ENCODE data around the gene SLC10A6. TPM values are rescaled to one million over a fixed set of nuclear protein-coding genes. Genes with fewer than 3 reads are reported as not detected.
A peak's percentile ranks its signal among the peaks of the same experiment; 100 is the strongest.

SLC10A6 gene
- total and polyA plus RNA-seq, 2 of the 13 experiments (the other 11 are each of a cell fraction or from before 2014, with no cell fraction given), result not detected

DNA sequence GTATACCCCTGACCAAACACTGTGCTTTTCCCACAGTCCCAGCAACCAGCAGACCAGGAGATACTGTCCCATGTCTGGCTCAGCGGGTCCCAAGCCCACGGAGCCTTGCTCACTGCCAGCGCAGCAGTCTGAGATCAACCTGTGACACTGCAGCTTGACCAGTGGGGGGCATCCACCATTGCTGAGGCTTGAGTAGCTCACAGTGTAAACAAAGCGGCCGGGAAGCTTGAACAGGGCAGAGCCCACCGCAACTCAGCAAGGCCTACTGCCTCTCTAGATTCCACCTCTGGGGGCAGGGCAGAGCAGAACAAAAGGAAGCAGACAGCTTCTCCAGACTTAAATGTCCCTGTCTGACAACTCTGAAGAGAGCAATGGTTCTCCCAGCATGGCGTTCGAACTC, 58.1 kb downstream of the SLC10A6 start (continued):
- TF ChIP-seq, protein P1, sequence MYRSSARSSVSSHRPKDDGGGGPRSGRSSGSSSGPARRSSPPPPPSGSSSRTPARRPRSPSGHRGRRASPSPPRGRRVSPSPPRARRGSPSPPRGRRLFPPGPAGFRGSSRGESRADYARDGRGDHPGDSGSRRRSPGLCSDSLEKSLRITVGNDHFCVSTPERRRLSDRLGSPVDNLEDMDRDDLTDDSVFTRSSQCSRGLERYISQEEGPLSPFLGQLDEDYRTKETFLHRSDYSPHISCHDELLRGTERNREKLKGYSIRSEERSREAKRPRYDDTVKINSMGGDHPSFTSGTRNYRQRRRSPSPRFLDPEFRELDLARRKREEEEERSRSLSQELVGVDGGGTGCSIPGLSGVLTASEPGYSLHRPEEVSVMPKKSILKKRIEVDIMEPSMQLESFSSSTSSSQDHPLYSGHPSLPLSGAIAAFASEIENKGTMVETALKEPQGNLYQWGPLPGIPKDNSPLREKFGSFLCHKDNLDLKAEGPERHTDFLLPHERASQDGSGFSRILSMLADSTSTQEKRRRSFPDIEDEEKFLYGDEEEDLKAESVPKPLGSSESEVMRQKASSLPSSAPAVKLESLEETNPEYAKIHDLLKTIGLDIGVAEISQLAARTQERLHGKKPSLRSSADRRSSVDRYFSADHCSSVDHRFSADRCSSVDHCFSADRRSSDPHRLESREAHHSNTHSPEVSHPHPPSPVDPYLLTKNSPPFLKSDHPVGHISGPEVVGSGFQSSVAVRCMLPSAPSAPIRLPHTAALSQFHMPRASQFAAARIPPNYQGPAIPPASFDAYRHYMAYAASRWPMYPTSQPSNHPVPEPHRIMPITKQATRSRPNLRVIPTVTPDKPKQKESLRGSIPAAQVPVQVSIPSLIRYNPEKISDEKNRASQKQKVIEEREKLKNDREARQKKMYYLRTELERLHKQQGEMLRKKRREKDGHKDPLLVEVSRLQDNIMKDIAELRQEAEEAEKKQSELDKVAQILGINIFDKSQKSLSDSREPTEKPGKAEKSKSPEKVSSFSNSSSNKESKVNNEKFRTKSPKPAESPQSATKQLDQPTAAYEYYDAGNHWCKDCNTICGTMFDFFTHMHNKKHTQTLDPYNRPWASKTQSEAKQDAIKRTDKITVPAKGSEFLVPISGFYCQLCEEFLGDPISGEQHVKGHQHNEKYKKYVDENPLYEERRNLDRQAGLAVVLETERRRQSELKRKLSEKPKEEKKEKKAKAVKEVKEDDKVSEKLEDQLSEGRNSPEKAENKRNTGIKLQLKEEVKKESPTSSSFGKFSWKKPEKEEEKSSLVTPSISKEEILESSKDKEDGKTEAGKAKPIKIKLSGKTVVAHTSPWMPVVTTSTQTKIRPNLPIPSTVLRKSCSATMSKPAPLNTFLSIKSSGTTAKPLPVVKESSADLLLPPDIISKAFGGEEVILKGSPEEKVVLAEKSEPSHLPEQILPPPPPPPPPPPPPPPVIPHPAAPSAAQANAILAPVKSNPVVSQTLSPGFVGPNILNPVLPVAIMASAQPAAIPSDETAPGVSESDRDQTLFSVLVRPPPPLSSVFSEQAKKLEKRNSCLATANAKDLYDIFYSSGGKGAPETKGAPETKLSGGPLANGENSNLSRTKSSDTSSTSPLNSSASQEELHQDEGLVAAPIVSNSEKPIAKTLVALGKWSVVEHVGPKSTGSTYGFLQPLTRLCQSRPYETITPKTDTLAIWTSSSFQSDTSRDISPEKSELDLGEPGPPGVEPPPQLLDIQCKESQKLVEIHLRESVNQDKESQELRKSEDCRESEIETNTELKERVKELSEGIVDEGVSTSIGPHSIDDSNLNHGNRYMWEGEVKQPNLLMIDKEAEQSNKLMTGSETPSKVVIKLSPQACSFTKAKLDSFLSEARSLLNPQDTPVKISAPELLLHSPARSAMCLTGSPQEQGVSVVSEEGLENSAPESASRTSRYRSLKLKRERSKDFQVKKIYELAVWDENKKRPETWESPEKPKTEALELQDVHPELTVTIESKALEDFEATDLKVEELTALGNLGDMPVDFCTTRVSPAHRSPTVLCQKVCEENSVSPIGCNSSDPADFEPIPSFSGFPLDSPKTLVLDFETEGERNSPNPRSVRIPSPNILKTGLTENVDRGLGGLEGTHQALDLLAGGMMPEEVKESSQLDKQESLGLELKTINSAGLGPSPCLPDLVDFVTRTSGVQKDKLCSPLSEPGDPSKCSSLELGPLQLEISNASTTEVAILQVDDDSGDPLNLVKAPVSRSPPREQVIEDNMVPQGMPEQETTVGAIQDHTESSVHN (CRISPR knock-in tag; IDR thresholded peaks at IDR 0.05), result no peak
- no peak for TF ChIP-seq RBFOX2 (IDR thresholded peaks at IDR 0.05; ENCODE audit: low read depth, low read length)
- TF ChIP-seq STAG1 (CRISPR knock-in tag; IDR thresholded peaks at IDR 0.05), result peak; percentile 69
- TF ChIP-seq ZFY (CRISPR knock-in tag; IDR thresholded peaks at IDR 0.05), result peak; percentile 75
- TF ChIP-seq, protein P2, sequence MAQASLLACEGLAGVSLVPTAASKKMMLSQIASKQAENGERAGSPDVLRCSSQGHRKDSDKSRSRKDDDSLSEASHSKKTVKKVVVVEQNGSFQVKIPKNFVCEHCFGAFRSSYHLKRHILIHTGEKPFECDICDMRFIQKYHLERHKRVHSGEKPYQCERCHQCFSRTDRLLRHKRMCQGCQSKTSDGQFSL (CRISPR knock-in tag; IDR thresholded peaks at IDR 0.05), result no peak
- TF ChIP-seq ZNF549 (CRISPR knock-in tag; IDR thresholded peaks at IDR 0.05), result no peak
- no peak for TF ChIP-seq SP140L (CRISPR knock-in tag; IDR thresholded peaks at IDR 0.05; ENCODE audit: borderline replicate concordance)
- TF ChIP-seq ZNF776 (CRISPR knock-in tag; IDR thresholded peaks at IDR 0.05), result no peak
- TF ChIP-seq PLRG1 (conservative IDR thresholded peaks at IDR 0.05), result no peak
- TF ChIP-seq ZSCAN22 (CRISPR knock-in tag; IDR thresholded peaks at IDR 0.05), result no peak
- TF ChIP-seq, protein P3, sequence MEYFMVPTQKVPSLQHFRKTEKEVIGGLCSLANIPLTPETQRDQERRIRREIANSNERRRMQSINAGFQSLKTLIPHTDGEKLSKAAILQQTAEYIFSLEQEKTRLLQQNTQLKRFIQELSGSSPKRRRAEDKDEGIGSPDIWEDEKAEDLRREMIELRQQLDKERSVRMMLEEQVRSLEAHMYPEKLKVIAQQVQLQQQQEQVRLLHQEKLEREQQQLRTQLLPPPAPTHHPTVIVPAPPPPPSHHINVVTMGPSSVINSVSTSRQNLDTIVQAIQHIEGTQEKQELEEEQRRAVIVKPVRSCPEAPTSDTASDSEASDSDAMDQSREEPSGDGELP (IDR thresholded peaks at IDR 0.05; ENCODE audit: borderline replicate concordance, low read depth), result no peak
- TF ChIP-seq HMGA1 (CRISPR knock-in tag; conservative IDR thresholded peaks at IDR 0.05), result no peak
- TF ChIP-seq ZNF773 (CRISPR knock-in tag; IDR thresholded peaks at IDR 0.05; ENCODE audit: borderline replicate concordance), result no peak
- TF ChIP-seq SRY (CRISPR knock-in tag; IDR thresholded peaks at IDR 0.05), result no peak
- TF ChIP-seq, protein P4, sequence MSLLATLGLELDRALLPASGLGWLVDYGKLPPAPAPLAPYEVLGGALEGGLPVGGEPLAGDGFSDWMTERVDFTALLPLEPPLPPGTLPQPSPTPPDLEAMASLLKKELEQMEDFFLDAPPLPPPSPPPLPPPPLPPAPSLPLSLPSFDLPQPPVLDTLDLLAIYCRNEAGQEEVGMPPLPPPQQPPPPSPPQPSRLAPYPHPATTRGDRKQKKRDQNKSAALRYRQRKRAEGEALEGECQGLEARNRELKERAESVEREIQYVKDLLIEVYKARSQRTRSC (CRISPR knock-in tag; IDR thresholded peaks at IDR 0.05; ENCODE audit: low read depth), result no peak
- peak; percentile 64; the same call in 1 of the 2 replicates for TF ChIP-seq KLF12 (CRISPR knock-in tag; IDR thresholded peaks at IDR 0.05; ENCODE audit: borderline replicate concordance)
- no peak for TF ChIP-seq ZNF720 (CRISPR knock-in tag; IDR thresholded peaks at IDR 0.05)
- peak; percentile 80 for TF ChIP-seq HOXA5 (CRISPR knock-in tag; IDR thresholded peaks at IDR 0.05)
- no peak for TF ChIP-seq ZNF260 (CRISPR knock-in tag; IDR thresholded peaks at IDR 0.05; ENCODE audit: borderline replicate concordance, low read depth)
- TF ChIP-seq, protein P5, sequence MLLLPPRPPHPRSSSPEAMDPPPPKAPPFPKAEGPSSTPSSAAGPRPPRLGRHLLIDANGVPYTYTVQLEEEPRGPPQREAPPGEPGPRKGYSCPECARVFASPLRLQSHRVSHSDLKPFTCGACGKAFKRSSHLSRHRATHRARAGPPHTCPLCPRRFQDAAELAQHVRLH (CRISPR knock-in tag; IDR thresholded peaks at IDR 0.05; ENCODE audit: borderline replicate concordance, low read depth), result peak; percentile 37; the same call in 1 of the 2 replicates
- no peak for TF ChIP-seq EED (CRISPR knock-in tag; IDR thresholded peaks at IDR 0.05)
- TF ChIP-seq RFX5 (IDR thresholded peaks at IDR 0.05; ENCODE audit: low read depth, low read length), result no peak
- TF ChIP-seq ZNF768 (CRISPR knock-in tag; IDR thresholded peaks at IDR 0.05), result 0 out of 2 replicates have a peak, but pooled peaks have one; percentile 20
